GM19025 (cell line): ENCODE results near the gene PNKP.

ENCODE experiments used
- ATAC-seq: cut with Tn5 transposase; IDR thresholded peaks from one replicate; pipeline ENCODE4 v1.9.1; 2021; ENCODE audit warnings: mild to moderate bottlenecking, low read depth, moderate library complexity; ENCODE audit not compliant: unreplicated experiment

Gene PNKP

GRCh38 chr19:49876422-49877019, 9.1 kb upstream of the PNKP start:
- ATAC-seq = peak; percentile 38

GRCh38 chr19:49875857-49876421, 8.6 kb upstream of the PNKP start:
- no peak for ATAC-seq

GRCh38 chr19:49875177-49875576, 7.8 kb upstream of the PNKP start:
- no peak for ATAC-seq

- no peak for ATAC-seq
These were observed 7.3 kb upstream of the PNKP start for GRCh38 chr19:49874503-49875157.

- ATAC-seq = no peak
These were observed 6.5 kb upstream of the PNKP start for GRCh38 chr19:49873834-49874233.

GRCh38 chr19:49873129-49873521, 5.7 kb upstream of the PNKP start:
- ATAC-seq = no peak

DNA sequence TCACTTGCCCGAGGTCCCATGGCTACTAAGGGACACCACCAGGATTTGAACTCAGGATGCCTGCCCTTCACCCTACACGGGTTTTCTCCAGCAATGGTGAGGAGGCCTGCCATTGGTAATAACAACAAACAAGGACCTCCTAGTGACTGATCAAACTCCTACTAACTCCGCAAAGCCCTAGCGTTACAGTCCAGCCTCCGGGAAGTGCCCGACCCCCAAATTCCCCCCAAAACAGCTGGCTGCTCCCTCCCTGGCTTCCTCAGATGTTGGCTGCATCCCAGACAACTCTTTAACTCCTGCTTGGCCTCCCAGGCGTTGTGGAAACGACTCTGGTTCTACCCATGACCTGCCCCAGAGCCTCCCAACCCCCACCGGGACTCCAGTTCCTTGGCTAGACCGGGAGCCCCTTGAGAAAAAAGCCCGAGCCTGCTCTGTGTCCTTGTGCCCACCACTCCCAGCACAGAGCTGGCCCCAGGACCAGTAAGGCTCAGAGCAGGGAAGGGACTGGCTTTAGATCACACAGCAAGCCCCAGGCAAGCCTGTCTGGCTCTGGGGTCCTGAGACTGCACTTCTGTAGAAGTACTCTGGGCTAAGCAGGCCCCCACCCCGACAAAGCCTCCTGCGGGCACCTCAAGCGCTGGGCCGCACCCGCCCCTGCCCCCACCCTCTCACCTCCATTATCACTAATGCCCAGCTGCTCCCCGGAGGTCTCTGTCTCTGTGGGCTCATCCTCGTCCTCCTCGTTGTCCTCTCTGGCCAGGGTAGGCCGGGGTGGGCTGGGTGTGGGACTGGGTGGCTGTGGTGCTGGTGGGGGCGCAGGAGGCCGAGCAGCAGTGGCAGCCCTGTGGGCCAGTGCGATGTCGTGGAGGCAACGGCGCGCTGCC, 5.1 kb upstream of the PNKP start:
- no peak for ATAC-seq

DNA sequence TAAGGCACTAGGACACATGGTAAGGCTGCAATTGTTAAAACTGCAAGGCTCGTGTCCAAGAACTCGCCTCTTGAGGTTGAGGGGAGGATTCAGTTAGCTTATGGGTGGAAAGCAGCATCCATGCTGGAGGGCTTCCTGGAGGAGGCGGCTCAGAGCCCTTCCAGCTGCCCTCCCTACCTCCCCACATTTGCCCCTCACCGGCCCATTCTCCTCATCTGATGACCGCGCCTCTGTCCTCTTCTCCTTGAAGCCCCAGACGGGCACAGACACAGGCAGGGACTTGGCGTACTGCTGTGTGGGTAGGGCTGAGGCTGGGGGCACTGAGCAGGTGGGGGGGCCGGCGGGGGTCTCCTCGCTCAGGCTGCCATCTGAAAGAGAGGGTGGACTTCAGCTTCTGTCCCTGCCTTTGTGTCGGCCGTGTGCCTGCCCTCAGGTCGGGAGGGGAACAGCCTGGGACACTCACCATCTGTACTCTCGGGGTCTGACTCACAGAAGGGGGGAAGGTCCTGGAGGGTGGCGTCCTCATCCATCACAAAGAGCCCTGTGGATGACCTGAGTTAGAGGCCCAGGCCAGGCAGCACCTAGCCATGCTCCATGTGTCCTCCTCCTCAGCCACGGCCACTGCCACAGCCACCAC, 4.1 kb upstream of the PNKP start:
- ATAC-seq = no peak

DNA sequence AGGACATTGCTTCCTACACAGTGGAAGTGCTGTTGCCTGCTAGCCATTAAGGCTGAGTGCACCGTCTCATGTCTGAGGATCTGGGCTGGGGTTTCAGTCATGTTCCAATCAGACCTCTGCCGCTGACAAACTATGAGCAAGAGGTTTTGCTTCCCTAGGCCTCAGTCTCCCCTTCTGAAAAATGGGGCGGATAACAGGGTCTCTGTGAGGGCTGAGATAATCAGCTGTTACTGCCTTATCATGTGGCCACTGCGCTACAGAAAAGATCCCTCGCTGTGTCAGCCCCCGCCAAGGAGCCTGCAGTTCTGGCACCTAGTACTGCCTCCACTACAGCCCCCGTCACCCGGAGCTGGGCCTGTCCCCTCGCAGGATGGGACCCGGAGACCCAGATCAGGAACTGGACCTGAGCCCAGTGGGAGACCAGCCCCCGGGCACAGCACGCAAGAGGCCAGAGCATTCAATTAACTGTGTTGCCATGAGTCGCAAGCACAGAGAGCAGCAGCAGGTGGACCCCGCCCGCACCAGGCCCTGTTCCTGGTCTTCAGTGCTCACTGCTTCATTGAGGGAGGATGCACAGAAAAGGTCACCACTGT, 3.0 kb upstream of the PNKP start:
- no peak for ATAC-seq

DNA sequence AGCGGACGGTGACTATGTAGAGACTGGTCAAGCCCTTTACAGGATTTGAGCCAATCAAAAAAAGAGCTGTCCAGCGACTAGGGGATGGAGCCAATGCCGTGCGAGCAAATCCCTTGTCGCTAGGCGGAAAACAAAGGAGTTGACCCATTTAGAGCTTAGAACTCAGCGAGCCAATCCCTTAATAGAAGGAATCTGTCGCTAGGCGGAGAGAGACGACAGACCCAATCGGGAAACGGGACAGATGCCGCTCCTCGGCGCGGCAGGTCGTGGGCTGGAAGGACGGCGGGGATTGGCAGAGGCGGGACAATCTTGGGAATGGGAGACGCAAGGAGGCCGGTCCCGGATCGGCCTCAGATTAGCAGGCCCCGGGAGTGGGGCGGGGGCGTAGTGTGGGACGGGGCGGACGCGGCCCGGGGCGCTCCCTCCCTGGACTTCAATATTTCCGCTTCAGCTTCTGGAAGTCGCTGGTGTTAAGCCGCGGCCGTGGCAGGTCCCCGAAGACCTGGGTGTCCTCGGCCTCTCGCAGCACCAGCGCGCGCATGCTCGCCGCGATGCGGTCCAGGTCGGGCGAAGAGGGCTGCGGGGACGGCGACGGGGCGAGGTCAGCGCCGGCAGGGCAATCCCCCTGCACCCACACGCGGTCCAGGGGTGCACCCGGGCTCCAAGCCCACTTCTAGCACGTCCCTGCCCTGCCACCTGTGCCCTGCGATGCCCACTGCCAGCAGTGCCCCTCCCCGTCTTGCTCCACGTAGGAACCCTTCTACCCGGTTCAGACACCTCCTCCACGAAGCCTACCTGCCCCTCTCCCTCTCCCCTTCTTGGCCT, 2.3 kb upstream of the PNKP start:
- peak; percentile 68 for ATAC-seq

- ATAC-seq = peak; percentile 2
These were observed 1.7 kb upstream of the PNKP start for GRCh38 chr19:49869009-49869483.

DNA sequence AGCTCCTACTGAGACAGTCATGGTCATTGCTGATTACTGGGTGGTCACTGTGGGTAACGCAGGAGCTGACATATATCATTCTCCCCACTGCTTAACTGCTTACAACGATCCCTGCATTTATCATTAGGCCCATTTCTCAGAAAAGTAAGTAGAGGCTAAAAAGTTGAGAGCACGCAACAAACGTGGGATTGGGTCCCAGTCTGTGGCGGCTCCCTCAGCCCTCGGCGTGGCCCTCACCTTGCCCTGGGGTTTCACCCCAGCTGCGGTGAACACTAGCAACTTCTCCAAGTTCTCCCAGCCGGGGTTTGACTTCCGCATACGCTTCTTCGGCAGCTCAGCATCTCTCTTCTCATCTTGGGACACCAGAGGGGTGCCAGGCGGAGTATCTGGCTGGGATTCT, 2.5 kb downstream of the PNKP start:
- ATAC-seq = no peak

- ATAC-seq = no peak
These were observed 3.4 kb downstream of the PNKP start for GRCh38 chr19:49863935-49864320.

DNA sequence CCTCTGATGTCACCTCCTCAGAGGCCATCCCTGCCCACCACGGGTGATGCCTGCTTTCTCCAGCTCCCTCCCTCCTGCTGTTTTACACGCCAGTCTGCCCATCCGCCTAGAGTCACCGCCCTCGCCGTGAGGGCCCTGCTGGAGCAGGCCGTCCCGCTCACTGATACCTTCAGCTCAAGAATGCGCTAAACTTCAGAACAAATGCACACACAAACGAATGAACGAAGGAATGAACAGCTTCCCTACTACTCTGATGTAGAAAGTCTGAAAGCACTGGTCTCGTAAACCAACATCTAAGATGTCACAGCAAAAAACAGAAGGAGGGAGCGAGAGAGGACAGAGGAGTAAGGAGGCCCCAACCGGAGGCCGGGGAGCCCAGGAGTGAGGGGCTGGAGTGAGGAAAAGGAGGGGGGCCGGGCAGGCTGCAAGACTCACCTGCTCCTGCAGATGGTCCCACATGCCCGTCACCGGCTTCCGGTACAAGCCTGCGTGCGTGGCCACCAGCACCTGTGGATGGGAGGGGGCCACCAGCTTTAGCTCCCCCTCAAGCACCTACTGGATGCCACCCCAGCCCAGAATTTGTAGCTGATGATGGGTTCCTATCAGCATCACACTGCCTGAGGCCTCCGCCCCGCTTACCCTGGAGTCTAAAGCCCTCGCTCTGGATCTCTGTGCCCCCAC, 4.0 kb downstream of the PNKP start:
- no peak for ATAC-seq

DNA sequence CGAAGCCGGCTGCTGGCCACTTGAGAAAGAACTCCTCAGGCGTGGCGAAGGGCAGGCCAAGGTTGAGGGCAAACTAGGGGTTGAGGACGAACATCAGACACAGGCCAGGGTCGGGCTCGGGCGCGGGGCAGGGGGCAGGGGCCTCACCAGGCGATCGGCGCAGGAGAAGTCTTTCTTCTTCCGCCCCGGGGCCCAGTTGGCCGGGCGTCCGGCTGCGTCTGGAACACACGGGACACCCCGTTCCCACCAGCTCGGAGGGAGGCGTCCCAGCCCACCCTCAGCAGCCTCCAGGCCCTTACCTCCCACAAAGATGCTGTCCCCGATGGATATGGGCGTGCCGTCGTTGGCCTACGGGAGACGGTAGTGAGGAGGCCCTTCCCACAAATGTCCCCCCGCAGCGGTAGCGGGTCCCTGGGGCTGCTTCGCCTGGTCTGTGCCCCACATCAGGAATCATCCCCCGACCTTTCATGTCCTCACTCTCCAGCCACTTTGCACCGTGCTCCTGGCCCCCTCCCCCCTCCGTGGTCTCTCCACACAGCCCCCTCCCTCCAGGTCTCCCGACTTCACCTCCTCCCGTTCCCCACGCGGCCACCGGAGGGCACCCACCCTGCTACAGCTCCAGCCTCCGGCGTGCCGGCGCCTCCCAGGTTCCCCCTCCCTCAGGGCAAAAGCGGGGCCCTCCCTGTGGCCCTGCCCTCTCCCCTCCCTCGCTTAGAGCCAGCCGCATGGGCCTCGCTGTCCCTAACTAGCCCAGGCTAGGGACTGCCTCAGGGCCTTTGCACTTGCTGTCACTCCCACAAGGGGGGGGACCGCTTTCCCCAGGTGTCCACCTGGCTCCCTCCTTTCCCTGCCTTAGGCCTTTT, 4.8 kb downstream of the PNKP start:
- no peak for ATAC-seq

GRCh38 chr19:49861541-49862378, 5.6 kb downstream of the PNKP start:
- ATAC-seq = no peak

DNA sequence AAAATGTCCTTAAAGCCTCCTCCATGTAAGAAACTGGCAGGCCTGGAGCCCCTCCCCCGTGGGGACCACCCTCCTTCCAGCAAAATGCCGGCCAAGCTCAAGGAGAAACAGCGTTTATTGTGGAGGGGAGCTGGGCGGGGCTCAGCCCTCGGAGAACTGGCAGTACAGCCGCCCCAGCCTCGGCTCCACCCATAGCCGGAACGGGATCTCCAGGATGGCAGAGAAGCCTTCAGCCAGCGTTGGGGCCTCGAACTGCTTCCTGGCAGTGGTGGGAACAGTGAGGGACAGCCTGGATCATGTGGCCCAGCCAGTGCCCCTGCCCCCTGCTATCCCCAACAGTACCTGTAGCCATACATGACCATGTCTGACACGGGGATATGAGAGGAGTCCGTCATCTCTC, 6.3 kb downstream of the PNKP start:
- ATAC-seq = no peak
